HEK293 (cell line): ENCODE data around the gene LAMB1.

Experiments
- CTCF ChIA-PET: fragments of 350-600 bp; formaldehyde crosslinking; extraction: SDS; loops from one replicate; lab custom pipeline; 2021; ENCODE audit warnings: antibody characterized with exemption; lab: Yijun Ruan, JAX
- POLR2A ChIA-PET: fragments of 300-600 bp; formaldehyde crosslinking; extraction: SDS; loops from one replicate; lab custom pipeline; 2020; ENCODE audit warnings: antibody characterized with exemption, inconsistent platforms; lab: Yijun Ruan, JAX
- H3K27ac ChIP-seq: fragments of 200-500 bp; sonication (Bioruptor generic); 2 replicates; pipeline ENCODE4 v1.5.1; 2014; ENCODE audit warnings: low read depth, low read length, control low read depth, inconsistent platforms; ENCODE audit errors: extremely low read depth
- H3K36me3 ChIP-seq, 2 experiments: fragments of 200-500 bp in 1 of 2; sonication (Bioruptor generic) in 1 of 2; 1 replicate in 1 of 2; 2 replicates in 1 of 2; pipeline ENCODE4 v1.5.1; 2014 to 2017; ENCODE audit warnings: inconsistent platforms in 2 of 2, low read length in 2 of 2; ENCODE audit not compliant: control insufficient read depth in 2 of 2, insufficient read depth in 1 of 2
- H3K4me1 ChIP-seq: fragments of 200-500 bp; sonication (Bioruptor generic); 2 replicates; pipeline ENCODE4 v1.5.1; 2014; ENCODE audit warnings: mild to moderate bottlenecking, low read length, inconsistent platforms; ENCODE audit not compliant: control insufficient read depth, insufficient read depth
- H3K4me3 ChIP-seq: 2 replicates; pipeline ENCODE4 v1.5.1; 2011; ENCODE audit warnings: low read depth, mild to moderate bottlenecking, control low read depth, low read length, moderate library complexity
- H3K9me3 ChIP-seq: fragments of 200-500 bp; sonication (Bioruptor generic); 2 replicates; pipeline ENCODE4 v1.5.1; 2014; ENCODE audit warnings: low read depth, low read length, inconsistent platforms; ENCODE audit not compliant: control insufficient read depth, insufficient read depth
- GFI1B ChIP-seq: fragments of 450-650 bp; formaldehyde crosslinking; IDR thresholded peaks from 2 replicates; pipeline ENCODE4 v1.5.1; 2016; ENCODE audit warnings: missing biosample characterization, missing genetic modification characterization
- MYNN ChIP-seq: fragments of 450-650 bp; formaldehyde crosslinking; IDR thresholded peaks from 2 replicates; pipeline ENCODE4 v1.5.1; 2016; ENCODE audit warnings: missing biosample characterization, missing genetic modification characterization, borderline replicate concordance
- TCF7L2 ChIP-seq: IDR thresholded peaks from 2 replicates; pipeline ENCODE4 v1.6.1; 2011; ENCODE audit warnings: low read depth, mild to moderate bottlenecking, inconsistent platforms, low read length, moderate library complexity, borderline replicate concordance
- ZNF112 ChIP-seq: fragments of 450-650 bp; formaldehyde crosslinking; IDR thresholded peaks from 2 replicates; pipeline ENCODE4 v1.5.0; 2017; ENCODE audit warnings: missing biosample characterization, missing genetic modification characterization
- ZNF121 ChIP-seq: fragments of 450-650 bp; formaldehyde crosslinking; IDR thresholded peaks from 2 replicates; pipeline ENCODE4 v1.5.1; 2016; ENCODE audit warnings: missing biosample characterization, missing genetic modification characterization
- ZNF148 ChIP-seq: fragments of 450-650 bp; formaldehyde crosslinking; IDR thresholded peaks from 2 replicates; pipeline ENCODE4 v1.5.0; 2017; ENCODE audit warnings: missing biosample characterization, missing genetic modification characterization, borderline replicate concordance
- ZNF221 ChIP-seq: fragments of 450-650 bp; formaldehyde crosslinking; IDR thresholded peaks from 2 replicates; pipeline ENCODE4 v1.5.1; 2017; ENCODE audit warnings: missing biosample characterization, missing genetic modification characterization, borderline replicate concordance
- ZNF239 ChIP-seq: fragments of 450-650 bp; formaldehyde crosslinking; IDR thresholded peaks from 2 replicates; pipeline ENCODE4 v1.5.1; 2016; ENCODE audit warnings: missing biosample characterization, missing genetic modification characterization
- ZNF473 ChIP-seq: fragments of 450-650 bp; formaldehyde crosslinking; IDR thresholded peaks from 2 replicates; pipeline ENCODE4 v1.5.1; 2017; ENCODE audit warnings: missing biosample characterization, missing genetic modification characterization
- ZNF501 ChIP-seq: fragments of 450-650 bp; formaldehyde crosslinking; IDR thresholded peaks from 2 replicates; pipeline ENCODE4 v1.5.1; 2016; ENCODE audit warnings: missing biosample characterization, missing genetic modification characterization
- ZNF518A ChIP-seq: fragments of 450-650 bp; formaldehyde crosslinking; conservative IDR thresholded peaks from 2 replicates; pipeline ENCODE4 v1.5.1; 2016; ENCODE audit warnings: low read depth, missing biosample characterization, missing genetic modification characterization
- ZNF529 ChIP-seq: fragments of 450-650 bp; formaldehyde crosslinking; IDR thresholded peaks from 2 replicates; pipeline ENCODE4 v1.5.1; 2017; ENCODE audit warnings: missing genetic modification characterization, missing biosample characterization; ENCODE audit not compliant: insufficient replicate concordance
- ZNF555 ChIP-seq: fragments of 450-650 bp; formaldehyde crosslinking; conservative IDR thresholded peaks from 2 replicates; pipeline ENCODE4 v1.5.1; 2017; ENCODE audit warnings: missing biosample characterization, mild to moderate bottlenecking, missing genetic modification characterization, inconsistent platforms
- ZNF624 ChIP-seq: fragments of 450-650 bp; formaldehyde crosslinking; IDR thresholded peaks from 2 replicates; pipeline ENCODE4 v1.5.1; 2017; ENCODE audit warnings: missing biosample characterization, missing genetic modification characterization
- ZNF654 ChIP-seq: fragments of 450-650 bp; formaldehyde crosslinking; IDR thresholded peaks from 2 replicates; pipeline ENCODE4 v1.5.1; 2016; ENCODE audit warnings: low read depth, missing biosample characterization, missing genetic modification characterization
- ZNF660 ChIP-seq: fragments of 450-650 bp; IDR thresholded peaks from 2 replicates; pipeline ENCODE4 v1.5.1; 2018; ENCODE audit warnings: missing biosample characterization, mild to moderate bottlenecking, missing genetic modification characterization
- ZSCAN30 ChIP-seq: fragments of 450-650 bp; IDR thresholded peaks from 2 replicates; pipeline ENCODE4 v1.5.1; 2018; ENCODE audit warnings: missing biosample characterization, mild to moderate bottlenecking, missing genetic modification characterization, moderate library complexity
- ZXDB ChIP-seq: fragments of 450-650 bp; formaldehyde crosslinking; IDR thresholded peaks from 2 replicates; pipeline ENCODE4 v1.5.1; 2016; ENCODE audit warnings: missing biosample characterization, missing genetic modification characterization
- TF ChIP-seq, protein P1 (sequence below): fragments of 450-650 bp; formaldehyde crosslinking; IDR thresholded peaks from 2 replicates; pipeline ENCODE4 v1.5.1; 2016; ENCODE audit warnings: missing biosample characterization, missing genetic modification characterization

The LAMB1 gene

GRCh38 chr7:108003599-108003935 is 606 bp upstream of the LAMB1 start:
- CTCF ChIA-PET, result interaction anchor here (0.7 to 1.7 kb wide), 2 partner anchors 13 to 457 kb away, joined by 3 to 8 read pairs; no protein-coding TSS in a partner anchor
- TF ChIP-seq ZNF660 (tag by site-specific recombination) (no peak), ZNF501 (0 out of 2 replicates have a peak, but pooled peaks have one; percentile 12)
- H3K4me1 ChIP-seq, result peaks cover 2% of the 10 kb centered on the region
- H3K9me3 ChIP-seq, result no peaks in the 10 kb centered on the region
- peak overlapping the region; percentile 60 for H3K4me3 ChIP-seq
- no peak overlapping the region for H3K27ac ChIP-seq
- POLR2A ChIA-PET, result interaction anchor here (0.7 to 2.0 kb wide), 2 partner anchors 12 to 103 kb away, joined by 6 to 18 read pairs; no protein-coding TSS in a partner anchor
- H3K36me3 ChIP-seq, result peaks cover 0 to 3% of the 10 kb centered on the region in 2 experiments; a peak in 2 of 3 replicates

DNA sequence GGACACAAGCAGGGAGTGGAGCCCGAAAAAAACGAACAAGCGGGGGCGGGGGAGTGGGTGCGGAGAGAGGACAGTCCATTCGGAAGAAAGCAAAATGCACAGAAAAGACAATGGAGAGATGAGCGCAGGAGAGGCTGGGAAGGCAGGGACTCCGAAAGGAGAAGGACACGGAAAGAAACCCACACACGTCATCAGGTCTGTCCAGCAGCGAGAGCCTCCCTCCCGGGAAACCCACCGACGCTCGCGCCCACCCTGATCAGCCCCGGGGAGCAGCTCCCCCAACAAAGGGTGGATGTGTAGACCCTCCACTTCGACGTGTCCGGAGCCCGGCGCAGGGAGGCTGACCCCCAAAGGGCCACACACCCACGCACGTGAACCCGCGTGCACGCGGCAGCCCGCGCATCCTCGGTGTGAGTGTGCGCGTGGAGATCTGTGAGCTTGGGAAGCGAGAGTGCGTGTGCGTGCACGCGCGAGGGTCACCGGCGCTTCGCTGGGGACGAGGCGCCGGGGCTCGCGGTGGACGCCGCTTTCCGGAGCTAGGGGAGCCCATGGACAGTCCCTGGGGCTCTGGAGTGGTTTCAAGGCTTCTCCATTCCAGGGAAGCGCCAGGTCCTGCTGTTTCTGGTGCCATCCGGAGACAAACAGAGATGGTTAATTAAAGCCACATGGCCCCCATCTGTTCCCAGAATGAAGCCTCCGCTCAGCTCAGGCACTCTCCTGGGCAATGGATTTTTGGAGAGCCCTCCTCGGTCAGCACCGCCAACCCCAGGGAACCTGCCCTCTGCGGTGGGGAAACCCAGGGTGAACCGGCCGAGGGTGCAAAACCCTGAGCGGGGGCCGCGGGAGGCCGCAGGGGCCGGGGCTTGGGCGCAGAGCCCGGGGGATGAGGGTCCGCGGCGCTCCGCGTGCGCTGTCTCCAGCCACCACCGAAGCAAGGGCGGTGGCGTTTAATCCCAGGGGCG is 916 bp downstream of the LAMB1 start:
- H3K4me3 ChIP-seq, result peak overlapping the region; percentile 60
- H3K9me3 ChIP-seq, result no peaks in the 10 kb centered on the region
- H3K4me1 ChIP-seq, result peaks cover 7% of the 10 kb centered on the region
- H3K36me3 ChIP-seq, result peaks cover 0 to 3% of the 10 kb centered on the region in 2 experiments; a peak in 2 of 3 replicates
- peak overlapping the region; percentile 70 for H3K27ac ChIP-seq
- CTCF ChIA-PET, result interaction anchor here (1.0 kb wide), 1 partner anchor 9 kb away, joined by 3 read pairs; no protein-coding TSS in a partner anchor
- POLR2A ChIA-PET, result interaction anchor here (2.0 kb wide), 1 partner anchor 13 kb away, joined by 18 read pairs; no protein-coding TSS in a partner anchor
- TF ChIP-seq, protein P1, sequence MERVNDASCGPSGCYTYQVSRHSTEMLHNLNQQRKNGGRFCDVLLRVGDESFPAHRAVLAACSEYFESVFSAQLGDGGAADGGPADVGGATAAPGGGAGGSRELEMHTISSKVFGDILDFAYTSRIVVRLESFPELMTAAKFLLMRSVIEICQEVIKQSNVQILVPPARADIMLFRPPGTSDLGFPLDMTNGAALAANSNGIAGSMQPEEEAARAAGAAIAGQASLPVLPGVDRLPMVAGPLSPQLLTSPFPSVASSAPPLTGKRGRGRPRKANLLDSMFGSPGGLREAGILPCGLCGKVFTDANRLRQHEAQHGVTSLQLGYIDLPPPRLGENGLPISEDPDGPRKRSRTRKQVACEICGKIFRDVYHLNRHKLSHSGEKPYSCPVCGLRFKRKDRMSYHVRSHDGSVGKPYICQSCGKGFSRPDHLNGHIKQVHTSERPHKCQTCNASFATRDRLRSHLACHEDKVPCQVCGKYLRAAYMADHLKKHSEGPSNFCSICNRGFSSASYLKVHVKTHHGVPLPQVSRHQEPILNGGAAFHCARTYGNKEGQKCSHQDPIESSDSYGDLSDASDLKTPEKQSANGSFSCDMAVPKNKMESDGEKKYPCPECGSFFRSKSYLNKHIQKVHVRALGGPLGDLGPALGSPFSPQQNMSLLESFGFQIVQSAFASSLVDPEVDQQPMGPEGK (tag by site-specific recombination), result no peak
- TF ChIP-seq TCF7L2, result no peak
- TF ChIP-seq ZNF121 (tag by site-specific recombination), result no peak
- TF ChIP-seq ZNF518A (tag by site-specific recombination), result no peak
- no peak for TF ChIP-seq ZNF555
- TF ChIP-seq ZXDB (tag by site-specific recombination), result 0 out of 2 replicates have a peak, but pooled peaks have one; percentile 57
- no peak for TF ChIP-seq ZNF148
- TF ChIP-seq ZNF529 (tag by site-specific recombination), result no peak
- TF ChIP-seq GFI1B (tag by site-specific recombination), result no peak
- TF ChIP-seq ZSCAN30 (tag by site-specific recombination), result no peak
- TF ChIP-seq ZNF654, result no peak
- no peak for TF ChIP-seq ZNF501
- no peak for TF ChIP-seq ZNF239
- no peak for TF ChIP-seq MYNN
- TF ChIP-seq ZNF112 (tag by site-specific recombination), result no peak
- no peak for TF ChIP-seq ZNF473 (tag by site-specific recombination)
- TF ChIP-seq ZNF221 (tag by site-specific recombination), result no peak
- no peak for TF ChIP-seq ZNF624 (tag by site-specific recombination)
